Measurements from ENCODE around the gene ADCY7. TPM values are rescaled to one million over a fixed set of nuclear protein-coding genes. Genes with fewer than 3 reads are reported as not detected.

The ADCY7 gene
- total and polyA plus RNA-seq, 3 donors from 2014 or later: 5.9 to 9.4 (median 5.9) TPM

- intact Hi-C loops (cut with DNase I; ENCODE audit: low total_unique reads): no loop called here
- Histone ChIP-seq H3K27ac (no peak overlapping the region), H3K4me1 (no peaks in the 10 kb centered on the region), H3K4me3 (no peak overlapping the region), H3K36me3 (ENCODE audit: low read depth, missing control alignments) (no peaks in the 10 kb centered on the region), H3K9me3 (no peaks in the 10 kb centered on the region), H3K27me3 (no peaks in the 10 kb centered on the region)
- no peak for DNase-seq
- WGBS, 2 donors: 91 to 96% methylated on average over 22 of the region's 23 CpGs
- TF ChIP-seq POLR2A (IDR thresholded peaks at IDR 0.05) (no peak), CTCF (IDR thresholded peaks at IDR 0.05) (no peak)
These were observed 34.7 kb downstream of the ADCY7 start for GRCh38 chr16:50300942-50301625.

GRCh38 chr16:50301626-50302471 lies 35.5 kb downstream of the ADCY7 start:
- WGBS, 2 donors: 82 to 86% methylated on average over 13 to 18 of the region's 21 CpGs
- Histone ChIP-seq H3K27ac (no peak overlapping the region), H3K9me3 (no peaks in the 10 kb centered on the region), H3K4me3 (no peak overlapping the region), H3K27me3 (no peaks in the 10 kb centered on the region), H3K36me3 (ENCODE audit: low read depth, missing control alignments) (no peaks in the 10 kb centered on the region), H3K4me1 (no peaks in the 10 kb centered on the region)
- intact Hi-C loops (cut with DNase I; ENCODE audit: low total_unique reads): no loop called here
- TF ChIP-seq POLR2A (IDR thresholded peaks at IDR 0.05) (no peak), CTCF (IDR thresholded peaks at IDR 0.05) (no peak)
- DNase-seq: no peak

GRCh38 chr16:50302472-50303005 lies 36.2 kb downstream of the ADCY7 start:
- no peak overlapping the region for H3K27ac ChIP-seq
- no peak for DNase-seq
- H3K4me3 ChIP-seq: no peak overlapping the region
- no peak for TF ChIP-seq POLR2A (IDR thresholded peaks at IDR 0.05)
- no peak for TF ChIP-seq CTCF (IDR thresholded peaks at IDR 0.05)
- 81 to 89% methylated on average over 15 of the region's 15 CpGs for WGBS, 2 donors
- no peaks in the 10 kb centered on the region for H3K27me3 ChIP-seq
- no peaks in the 10 kb centered on the region for H3K9me3 ChIP-seq
- intact Hi-C loops (cut with DNase I; ENCODE audit: low total_unique reads): no loop called here
- no peaks in the 10 kb centered on the region for H3K36me3 ChIP-seq (ENCODE audit: low read depth, missing control alignments)
- no peaks in the 10 kb centered on the region for H3K4me1 ChIP-seq

GRCh38 chr16:50303041-50303604 lies 36.8 kb downstream of the ADCY7 start:
- Histone ChIP-seq H3K27me3 (no peaks in the 10 kb centered on the region), H3K36me3 (ENCODE audit: low read depth, missing control alignments) (no peaks in the 10 kb centered on the region), H3K4me3 (no peak overlapping the region), H3K27ac (no peak overlapping the region), H3K9me3 (no peaks in the 10 kb centered on the region), H3K4me1 (no peaks in the 10 kb centered on the region)
- intact Hi-C loops (cut with DNase I; ENCODE audit: low total_unique reads): no loop called here
- no peak for TF ChIP-seq POLR2A (IDR thresholded peaks at IDR 0.05)
- TF ChIP-seq CTCF (IDR thresholded peaks at IDR 0.05): no peak
- DNase-seq: no peak
- WGBS, 2 donors: 61 to 62% methylated on average over 11 of the region's 11 CpGs
